OCI-M1 (cell line): ENCODE results near the gene KCNH3.
A peak's percentile ranks its signal among the peaks of the same experiment; 100 is the strongest.

Experiments used
- DNase-seq: peaks from one replicate; lab custom pipeline; 2025; lab: John Stamatoyannopoulos, UW

Gene KCNH3

GRCh38 chr12:49563951-49564685 is 25.3 kb downstream of the KCNH3 start:
- DNase-seq, result no peak

GRCh38 chr12:49564686-49565405 is 26.0 kb downstream of the KCNH3 start:
- no peak for DNase-seq

GRCh38 chr12:49565406-49566265 is 26.8 kb downstream of the KCNH3 start:
- DNase-seq, result no peak

- DNase-seq, result no peak
These were observed 27.5 kb downstream of the KCNH3 start for GRCh38 chr12:49566361-49566760.

- no peak for DNase-seq
These were observed 28.4 kb downstream of the KCNH3 start for GRCh38 chr12:49567302-49567610.

GRCh38 chr12:49567611-49568441 is 29.0 kb downstream of the KCNH3 start, which contains the start of gene MCRS1:
TSS of gene MCRS1 (minus strand) at chr12:49568142. CDS start at chr12:49566731, 1,411 bp downstream.
- peak; percentile 94 for DNase-seq

GRCh38 chr12:49568442-49569162 is 29.8 kb downstream of the KCNH3 start:
- DNase-seq, result peak; percentile 61

GRCh38 chr12:49577589-49578315 is 38.9 kb downstream of the KCNH3 start:
- no peak for DNase-seq

- DNase-seq, result no peak
These were observed 39.8 kb downstream of the KCNH3 start for GRCh38 chr12:49578471-49579112.

- DNase-seq, result peak; percentile 68
These were observed 42.0 kb downstream of the KCNH3 start for GRCh38 chr12:49580572-49581535.

- no peak for DNase-seq
These were observed 43.4 kb downstream of the KCNH3 start for GRCh38 chr12:49582201-49582600.

- no peak for DNase-seq
These were observed 44.0 kb downstream of the KCNH3 start for GRCh38 chr12:49582850-49583249.

GRCh38 chr12:49583366-49584094 is 44.7 kb downstream of the KCNH3 start:
- no peak for DNase-seq

- no peak for DNase-seq
These were observed 45.8 kb downstream of the KCNH3 start for GRCh38 chr12:49584591-49584990.

GRCh38 chr12:49585477-49586459 is 46.9 kb downstream of the KCNH3 start:
- DNase-seq, result no peak

GRCh38 chr12:49587174-49587908 is 48.5 kb downstream of the KCNH3 start:
- DNase-seq, result no peak
